Fibroblast of mammary gland (primary cell): ENCODE data around the gene HGF.
A peak's percentile ranks its signal among the peaks of the same experiment; 100 is the strongest.

Experiments
- DNase-seq: peaks from one replicate; pipeline ENCODE4 v3.0.0-alpha.2; 2010; ENCODE audit warnings: low read depth
- H3K4me3 ChIP-seq: 2 replicates; pipeline ENCODE4 v1.5.1; 2011; ENCODE audit warnings: low read depth, mild to moderate bottlenecking, low read length, moderate library complexity; ENCODE audit not compliant: control insufficient read depth
- TF ChIP-seq, protein P1 (sequence below): conservative IDR thresholded peaks from 2 replicates; pipeline ENCODE4 v1.5.1; 2011; ENCODE audit warnings: low read depth, low read length, inconsistent platforms; ENCODE audit not compliant: control insufficient read depth, insufficient read depth

The HGF gene

DNA sequence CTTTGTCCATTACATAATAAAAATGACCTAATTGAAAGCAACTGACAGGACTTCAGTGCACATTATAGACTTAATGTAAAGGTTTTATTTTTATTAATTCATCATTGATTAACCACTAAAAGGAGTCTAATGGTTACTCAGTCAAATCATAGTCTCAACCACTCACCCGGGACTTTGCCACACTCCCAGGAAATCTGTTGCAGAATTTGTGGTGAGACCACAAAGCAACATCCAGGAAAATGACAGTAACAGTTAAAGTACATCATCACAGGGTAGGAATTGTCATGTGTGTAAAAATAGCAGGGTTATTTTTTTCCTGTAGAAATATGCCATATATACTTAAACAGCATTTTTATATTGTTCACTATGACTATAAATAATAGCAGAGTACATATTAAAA is 6.3 kb upstream of the HGF start:
- TF ChIP-seq, protein P1, sequence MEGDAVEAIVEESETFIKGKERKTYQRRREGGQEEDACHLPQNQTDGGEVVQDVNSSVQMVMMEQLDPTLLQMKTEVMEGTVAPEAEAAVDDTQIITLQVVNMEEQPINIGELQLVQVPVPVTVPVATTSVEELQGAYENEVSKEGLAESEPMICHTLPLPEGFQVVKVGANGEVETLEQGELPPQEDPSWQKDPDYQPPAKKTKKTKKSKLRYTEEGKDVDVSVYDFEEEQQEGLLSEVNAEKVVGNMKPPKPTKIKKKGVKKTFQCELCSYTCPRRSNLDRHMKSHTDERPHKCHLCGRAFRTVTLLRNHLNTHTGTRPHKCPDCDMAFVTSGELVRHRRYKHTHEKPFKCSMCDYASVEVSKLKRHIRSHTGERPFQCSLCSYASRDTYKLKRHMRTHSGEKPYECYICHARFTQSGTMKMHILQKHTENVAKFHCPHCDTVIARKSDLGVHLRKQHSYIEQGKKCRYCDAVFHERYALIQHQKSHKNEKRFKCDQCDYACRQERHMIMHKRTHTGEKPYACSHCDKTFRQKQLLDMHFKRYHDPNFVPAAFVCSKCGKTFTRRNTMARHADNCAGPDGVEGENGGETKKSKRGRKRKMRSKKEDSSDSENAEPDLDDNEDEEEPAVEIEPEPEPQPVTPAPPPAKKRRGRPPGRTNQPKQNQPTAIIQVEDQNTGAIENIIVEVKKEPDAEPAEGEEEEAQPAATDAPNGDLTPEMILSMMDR: no peak
- no peak overlapping the region for H3K4me3 ChIP-seq
- DNase-seq: peak; percentile 40

DNA sequence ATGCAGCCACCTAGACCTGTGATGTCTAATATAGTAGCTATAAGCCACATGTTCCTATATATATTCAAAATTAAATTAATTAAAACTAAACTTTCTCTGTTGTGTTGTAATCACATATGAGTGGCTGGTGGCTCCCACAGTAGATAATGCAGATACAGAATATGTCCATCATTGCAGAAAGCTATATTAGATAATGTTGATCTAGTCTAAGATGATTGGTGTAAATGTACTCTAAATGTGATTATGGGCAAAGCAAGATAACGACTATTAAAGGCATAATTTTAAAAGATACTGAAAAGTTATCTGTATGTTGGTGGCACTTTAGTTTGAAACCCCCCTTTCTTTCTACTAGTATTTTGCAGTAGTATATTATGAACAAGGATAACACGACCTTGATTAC is 5.7 kb upstream of the HGF start:
- TF ChIP-seq, protein P1: no peak
- no peak overlapping the region for H3K4me3 ChIP-seq

DNA sequence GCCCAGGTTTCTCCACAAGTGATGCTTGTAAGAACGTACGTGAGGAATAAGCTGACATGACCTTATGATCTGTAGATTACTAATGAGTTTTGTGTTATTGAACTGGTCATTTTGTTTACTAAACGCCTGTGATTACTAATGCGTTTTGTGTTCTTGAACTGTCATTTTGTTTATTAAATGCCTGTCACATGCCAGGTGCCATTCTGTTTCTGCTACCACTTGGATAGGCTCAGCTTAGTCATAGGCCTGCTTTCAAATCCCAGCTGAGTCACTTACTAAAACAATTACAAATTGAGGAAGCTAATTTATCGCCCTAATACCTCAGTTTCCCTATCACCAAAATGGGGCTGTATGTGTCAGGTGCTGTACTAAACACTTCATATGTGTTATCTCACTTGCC is 4.7 kb upstream of the HGF start:
- TF ChIP-seq, protein P1: no peak
- H3K4me3 ChIP-seq: no peak overlapping the region
- no peak for DNase-seq

More for the DNA sequence above, 5.7 kb upstream of the HGF start:
- DNase-seq: no peak

GRCh38 chr7:81770728-81771223 is 929 bp upstream of the HGF start:
- TF ChIP-seq, protein P1: no peak
- no peak for DNase-seq
- no peak overlapping the region for H3K4me3 ChIP-seq

DNA sequence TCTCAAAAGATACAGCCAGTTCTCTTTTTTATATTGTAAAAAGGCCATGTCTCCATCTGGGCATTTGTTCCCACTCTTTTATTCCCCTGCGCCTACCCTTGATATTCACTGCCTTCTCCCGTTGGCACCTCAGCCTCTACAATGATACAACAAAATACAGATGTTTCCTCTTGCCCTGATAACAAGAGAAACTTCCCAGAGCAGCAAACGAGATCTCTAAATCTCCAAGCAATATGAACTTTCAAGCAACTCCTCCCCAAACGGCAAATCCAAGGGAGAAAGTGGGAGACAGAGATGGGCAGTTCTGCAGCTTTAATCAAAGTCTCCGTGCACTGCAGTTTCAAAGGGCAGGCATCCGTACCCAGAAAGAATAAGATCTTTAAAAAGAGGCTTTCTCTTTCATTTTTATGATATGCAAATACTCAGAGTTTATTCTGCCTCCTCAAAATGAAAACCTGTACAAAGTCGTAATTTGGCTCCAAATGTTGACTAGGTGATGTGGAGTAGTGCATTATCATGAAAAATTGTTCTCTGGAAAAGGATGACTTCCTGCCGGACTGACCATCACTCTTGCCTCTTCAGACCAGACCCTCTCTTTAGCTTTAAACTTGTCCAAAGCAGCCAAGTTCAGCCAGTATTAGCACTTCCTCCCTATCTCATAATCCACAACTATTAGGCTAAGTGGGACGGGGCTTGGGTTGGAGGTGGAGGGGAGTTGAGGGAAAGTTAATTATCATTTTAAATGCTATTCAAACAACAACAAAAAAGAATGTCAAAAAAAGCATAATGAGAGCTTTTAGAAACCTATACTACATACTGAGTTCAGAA is 682 bp downstream of the HGF start:
- TF ChIP-seq, protein P1: no peak
- peak overlapping the region; percentile 69 for H3K4me3 ChIP-seq
- no peak for DNase-seq

GRCh38 chr7:81767926-81768325 is 1.9 kb downstream of the HGF start:
- TF ChIP-seq, protein P1: no peak
- DNase-seq: peak; percentile 71
- peak overlapping the region; percentile 69 for H3K4me3 ChIP-seq
